ENCODE measurements around the gene SPACA5B.
"Not testable (repeated sequence)": the region's sequence is repeated elsewhere in the genome, so short reads cannot be mapped to it uniquely, and the experiment has no call there.

The SPACA5B gene

DNA sequence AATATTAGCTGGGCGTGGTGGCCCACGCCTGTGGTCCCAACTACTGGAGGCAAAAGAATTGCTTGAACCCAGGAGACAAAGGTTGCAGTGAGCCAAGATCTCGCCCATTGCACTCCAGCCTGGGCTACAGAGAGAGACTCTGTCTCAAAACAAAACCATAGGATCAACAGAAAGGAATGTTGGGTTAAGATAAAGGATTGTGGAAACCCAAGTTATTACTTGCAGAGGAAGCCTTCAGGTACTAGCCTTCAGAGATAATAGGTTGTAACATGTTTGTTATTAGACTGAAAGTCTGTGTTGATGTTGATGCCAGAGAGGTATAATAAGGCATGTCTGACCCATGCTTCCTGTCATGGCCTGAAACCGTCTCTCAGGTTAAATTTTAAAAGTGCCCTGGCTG lies 49.3 kb downstream of the SPACA5B start:
- FAIRE-seq = no peak
- TF ChIP-seq, protein P1, sequence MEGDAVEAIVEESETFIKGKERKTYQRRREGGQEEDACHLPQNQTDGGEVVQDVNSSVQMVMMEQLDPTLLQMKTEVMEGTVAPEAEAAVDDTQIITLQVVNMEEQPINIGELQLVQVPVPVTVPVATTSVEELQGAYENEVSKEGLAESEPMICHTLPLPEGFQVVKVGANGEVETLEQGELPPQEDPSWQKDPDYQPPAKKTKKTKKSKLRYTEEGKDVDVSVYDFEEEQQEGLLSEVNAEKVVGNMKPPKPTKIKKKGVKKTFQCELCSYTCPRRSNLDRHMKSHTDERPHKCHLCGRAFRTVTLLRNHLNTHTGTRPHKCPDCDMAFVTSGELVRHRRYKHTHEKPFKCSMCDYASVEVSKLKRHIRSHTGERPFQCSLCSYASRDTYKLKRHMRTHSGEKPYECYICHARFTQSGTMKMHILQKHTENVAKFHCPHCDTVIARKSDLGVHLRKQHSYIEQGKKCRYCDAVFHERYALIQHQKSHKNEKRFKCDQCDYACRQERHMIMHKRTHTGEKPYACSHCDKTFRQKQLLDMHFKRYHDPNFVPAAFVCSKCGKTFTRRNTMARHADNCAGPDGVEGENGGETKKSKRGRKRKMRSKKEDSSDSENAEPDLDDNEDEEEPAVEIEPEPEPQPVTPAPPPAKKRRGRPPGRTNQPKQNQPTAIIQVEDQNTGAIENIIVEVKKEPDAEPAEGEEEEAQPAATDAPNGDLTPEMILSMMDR (IDR thresholded peaks at IDR 0.05; ENCODE audit: insufficient read depth, missing control alignments) = no peak
- DNase-seq (ENCODE audit: insufficient read length, low spot score) = no peak

DNA sequence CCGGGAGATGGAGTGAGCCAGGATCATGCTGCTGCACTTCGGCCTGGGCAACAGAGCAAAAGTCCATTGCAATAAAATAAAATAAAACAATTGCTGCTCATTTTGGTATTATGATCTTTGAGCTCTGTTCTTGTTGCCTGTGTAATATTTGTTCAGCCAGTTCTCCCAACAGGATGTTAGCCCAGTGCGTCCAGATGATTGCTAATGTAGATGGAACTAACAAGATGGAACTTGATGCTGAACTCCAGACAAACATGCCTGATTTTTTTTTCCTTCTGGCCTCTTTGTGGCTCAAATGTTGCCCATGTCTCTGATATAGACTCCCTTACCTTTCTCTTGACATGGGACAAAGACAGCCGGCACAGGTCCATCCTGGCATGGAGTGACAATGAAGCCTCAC lies 50.4 kb downstream of the SPACA5B start:
- DNase-seq (ENCODE audit: insufficient read length, low spot score) (no peak), FAIRE-seq (no peak)
- TF ChIP-seq, protein P1 (IDR thresholded peaks at IDR 0.05; ENCODE audit: insufficient read depth, missing control alignments) = no peak

DNA sequence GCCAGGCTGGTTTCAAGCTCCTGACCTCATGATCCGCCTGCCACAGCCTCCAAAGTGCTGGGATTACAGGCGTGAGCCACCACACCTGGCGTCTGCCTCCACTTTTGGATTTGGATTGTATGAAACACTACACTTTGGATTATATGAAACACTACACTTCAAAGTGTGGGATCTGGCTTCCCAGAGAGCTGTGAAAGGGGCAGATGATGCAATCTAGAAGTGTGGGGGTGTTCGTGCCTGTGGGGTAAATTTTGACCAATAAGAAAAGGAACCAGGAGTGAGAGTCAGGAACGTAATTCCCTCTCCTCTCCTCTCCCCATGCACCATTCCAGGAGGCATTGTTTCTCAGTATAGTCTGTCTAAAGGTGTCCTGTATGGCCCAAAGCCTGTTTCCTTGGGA lies 51.5 kb downstream of the SPACA5B start:
- FAIRE-seq = not testable (repeated sequence)

More for the DNA sequence above, 51.5 kb downstream of the SPACA5B start:
- DNase-seq (ENCODE audit: insufficient read length, low spot score) = not testable (repeated sequence)
